OCI-LY3 (cell line): ENCODE measurements around the gene KMT5B.

Experiments
- H2AFZ ChIP-seq: fragments of 200-600, 300-600 bp; shearing (Covaris generic); 2 replicates; pipeline ENCODE4 v1.6.0; 2014; ENCODE audit warnings: antibody characterized with exemption, low read depth, low read length
- H3K27ac ChIP-seq: fragments of 200-600, 300-600 bp; sonication (generic); 2 replicates; pipeline ENCODE4 v1.5.1; 2014; ENCODE audit warnings: mild to moderate bottlenecking, low read length, moderate library complexity, mixed read lengths
- H3K27me3 ChIP-seq: fragments of 200-600, 300-600 bp; sonication (generic); 2 replicates; pipeline ENCODE4 v1.6.1; 2014; ENCODE audit warnings: low read depth, low read length, mixed read lengths
- H3K36me3 ChIP-seq: fragments of 200-600, 300-600 bp; sonication (generic); replicated peaks from 2 replicates; pipeline ENCODE3; 2014; ENCODE audit warnings: low read depth, low read length, mixed read lengths
- H3K4me1 ChIP-seq: fragments of 300-600, 200-600 bp; sonication (generic); 2 replicates; pipeline ENCODE4 v1.6.1; 2014; ENCODE audit warnings: low read length, mixed read lengths
- H3K4me2 ChIP-seq: fragments of 200-600, 300-600 bp; sonication (generic); 2 replicates; pipeline ENCODE4 v1.6.1; 2014; ENCODE audit warnings: low read length, mixed read lengths
- H3K4me3 ChIP-seq: fragments of 300-600, 200-600 bp; sonication (generic); 2 replicates; pipeline ENCODE4 v1.5.1; 2014; ENCODE audit warnings: antibody characterized with exemption, mild to moderate bottlenecking, low read length, moderate library complexity
- H3K79me2 ChIP-seq: fragments of 300-600, 200-600 bp; shearing (Covaris generic); 2 replicates; pipeline ENCODE4 v1.6.1; 2014; ENCODE audit warnings: mild to moderate bottlenecking, low read length, mixed read lengths
- H3K9ac ChIP-seq: fragments of 300-600, 200-600 bp; shearing (Covaris generic); 2 replicates; pipeline ENCODE4 v1.6.0; 2014; ENCODE audit warnings: mild to moderate bottlenecking, low read length, moderate library complexity
- H3K9me3 ChIP-seq: fragments of 200-600, 300-600 bp; shearing (Covaris generic); 2 replicates; pipeline ENCODE4 v1.6.1; 2014; ENCODE audit warnings: low read length, mixed read lengths; ENCODE audit not compliant: insufficient read depth
- H4K20me1 ChIP-seq: fragments of 200-600, 300-600 bp; sonication (generic); 2 replicates; pipeline ENCODE4 v1.6.1; 2016; ENCODE audit warnings: low read length, mixed read lengths; ENCODE audit not compliant: insufficient read depth
- CTCF ChIP-seq: fragments of 200-600, 300-600 bp; sonication (generic); IDR thresholded peaks from 2 replicates; pipeline ENCODE4 v1.5.1; 2014; ENCODE audit warnings: antibody characterized with exemption, low read length, low read depth
- EZH2phosphoT487 ChIP-seq: fragments of 200-600 bp; shearing (Covaris generic); IDR thresholded peaks from 2 replicates; pipeline ENCODE4 v1.6.1; 2018; ENCODE audit warnings: antibody characterized with exemption, mixed run types, low read depth

Gene KMT5B

DNA sequence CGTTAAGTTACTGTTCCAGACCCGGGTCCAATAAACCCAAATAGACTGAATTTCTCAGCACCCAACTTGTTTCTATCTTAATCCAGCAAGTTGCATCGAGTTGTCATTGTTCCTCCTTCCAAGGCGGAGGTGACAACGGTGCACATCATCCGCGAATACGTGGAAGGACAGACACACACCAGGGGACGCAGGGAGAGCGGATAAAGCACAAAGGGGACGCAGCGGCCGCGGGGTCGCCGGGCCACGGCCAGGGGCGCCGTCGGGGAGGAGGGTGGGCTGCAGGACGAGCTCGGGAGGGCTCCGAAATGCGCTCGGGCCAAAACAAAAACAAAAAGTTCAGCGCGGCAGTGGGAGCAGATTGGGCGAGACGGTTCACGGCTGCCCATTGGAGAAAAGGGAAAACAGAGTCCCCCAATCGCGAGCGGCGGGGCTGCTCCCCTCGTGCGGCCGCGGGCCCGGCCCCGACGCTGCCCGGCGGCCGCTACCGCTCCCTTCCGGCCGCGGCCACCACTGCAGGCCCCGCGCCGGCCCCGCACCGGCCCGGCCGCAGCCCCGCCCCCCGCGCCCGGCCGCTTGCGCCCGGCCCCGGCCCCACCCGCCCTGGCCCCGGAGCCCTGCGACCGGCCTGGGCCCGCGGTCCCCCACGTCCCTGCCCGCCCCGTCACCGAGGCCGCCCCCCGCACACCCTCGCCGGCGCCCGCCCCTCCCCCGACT is 518 bp downstream of the KMT5B start:
- Histone ChIP-seq H3K4me3 (peak overlapping the region; percentile 84), H3K4me1 (peaks cover 20% of the 10 kb centered on the region), H3K36me3 (no peaks in the 10 kb centered on the region), H3K27ac (peak overlapping the region; percentile 57), H3K27me3 (peaks cover 6% of the 10 kb centered on the region; the same call in 1 of the 2 replicates), H4K20me1 (peaks cover 46% of the 10 kb centered on the region), H3K9ac (peak overlapping the region; percentile 74), H3K79me2 (peaks cover 51% of the 10 kb centered on the region), H3K4me2 (peak overlapping the region; percentile 82), H3K9me3 (no peaks in the 10 kb centered on the region), H2AFZ (no peak overlapping the region)
- TF ChIP-seq CTCF: no peak; the same call in 1 of the 2 replicates
- no peak for TF ChIP-seq EZH2phosphoT487

DNA sequence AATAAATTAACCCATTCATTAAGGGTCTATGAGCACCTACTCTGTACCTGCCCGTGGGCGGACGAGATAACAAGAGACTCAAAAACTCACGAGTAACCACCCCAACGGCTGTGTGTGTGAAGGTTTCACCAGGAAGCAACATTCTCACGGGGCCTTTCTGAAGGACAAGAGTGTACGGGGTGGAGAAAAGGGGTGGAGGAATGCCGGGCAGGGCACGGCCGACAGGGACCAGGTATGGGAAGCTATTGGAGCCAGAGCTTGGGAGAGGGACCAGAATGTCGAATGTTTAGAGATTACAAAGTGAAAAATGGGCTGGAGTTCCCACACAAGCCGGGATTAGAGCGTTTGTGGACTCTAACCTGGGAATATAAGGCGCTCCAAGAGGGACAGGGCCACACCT is 1.6 kb downstream of the KMT5B start:
- Histone ChIP-seq H4K20me1 (peaks cover 54% of the 10 kb centered on the region), H3K4me1 (peaks cover 21% of the 10 kb centered on the region), H3K4me2 (peak overlapping the region; percentile 82), H3K36me3 (no peaks in the 10 kb centered on the region), H3K27ac (no peak overlapping the region), H3K9ac (peak overlapping the region; percentile 72; the same call in 1 of the 2 replicates), H3K27me3 (peaks cover 6% of the 10 kb centered on the region; the same call in 1 of the 2 replicates), H3K4me3 (peak overlapping the region; percentile 84), H3K79me2 (peaks cover 62% of the 10 kb centered on the region), H2AFZ (no peak overlapping the region), H3K9me3 (no peaks in the 10 kb centered on the region)
- no peak for TF ChIP-seq EZH2phosphoT487
- no peak for TF ChIP-seq CTCF

DNA sequence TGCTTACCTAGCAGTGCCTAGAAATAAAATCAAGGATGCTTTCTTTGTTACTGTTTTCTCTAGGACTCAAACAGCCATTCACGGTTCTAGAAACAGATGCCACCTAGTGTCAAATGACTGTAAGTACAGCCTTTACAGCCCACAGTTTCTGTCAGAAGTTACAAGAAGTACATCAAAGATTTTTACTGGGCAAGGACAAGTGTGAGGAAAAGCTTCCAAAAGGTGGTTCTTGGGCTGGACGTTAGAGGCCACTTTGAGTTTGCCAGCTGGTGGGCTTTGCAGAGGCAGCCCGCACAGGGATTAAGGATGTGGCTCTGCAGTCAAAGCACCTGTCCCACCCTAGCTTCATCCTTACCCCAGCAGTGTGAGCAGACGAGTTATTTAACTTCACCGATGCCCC is 6.9 kb downstream of the KMT5B start:
- Histone ChIP-seq H3K36me3 (no peaks in the 10 kb centered on the region), H2AFZ (no peak overlapping the region), H3K27me3 (no peaks in the 10 kb centered on the region), H3K9ac (no peak overlapping the region), H3K4me2 (no peak overlapping the region), H3K27ac (no peak overlapping the region), H4K20me1 (peaks cover 92% of the 10 kb centered on the region), H3K79me2 (peaks cover 100% of the 10 kb centered on the region), H3K4me1 (peaks cover 14% of the 10 kb centered on the region), H3K9me3 (no peaks in the 10 kb centered on the region), H3K4me3 (no peak overlapping the region)
- TF ChIP-seq CTCF: peak; percentile 94
- TF ChIP-seq EZH2phosphoT487: no peak

- TF ChIP-seq EZH2phosphoT487: no peak
- H3K36me3 ChIP-seq: no peaks in the 10 kb centered on the region
- H2AFZ ChIP-seq: no peak overlapping the region
- H3K27ac ChIP-seq: no peak overlapping the region
- H3K4me3 ChIP-seq: no peak overlapping the region
- H3K4me2 ChIP-seq: no peak overlapping the region
- H3K27me3 ChIP-seq: no peaks in the 10 kb centered on the region
- H3K9ac ChIP-seq: no peak overlapping the region
- H3K4me1 ChIP-seq: peaks cover 11% of the 10 kb centered on the region
- H3K79me2 ChIP-seq: peaks cover 100% of the 10 kb centered on the region
- peaks cover 92% of the 10 kb centered on the region for H4K20me1 ChIP-seq
- no peaks in the 10 kb centered on the region for H3K9me3 ChIP-seq
Measured at GRCh38 chr11:68204402-68204801, 8.7 kb downstream of the KMT5B start.
